SK-N-SH treated with all-trans-retinoic acid at 6 μM for 48 hours (cell line): Measurements from ENCODE around the gene TBX18.

Experiments used
- BACH2 ChIP-seq: fragments of 250-450 bp; sonication (Bioruptor Pico); IDR thresholded peaks from 2 replicates; pipeline ENCODE4 v1.9.0; 2021; ENCODE audit warnings: mild to moderate bottlenecking, borderline replicate concordance
- ESRRG ChIP-seq: fragments of 250-450 bp; sonication (Bioruptor Pico); IDR thresholded peaks from 2 replicates; pipeline ENCODE4 v1.6.1; 2021; ENCODE audit warnings: mild to moderate bottlenecking
- GLIS3 ChIP-seq: fragments of 250-450 bp; sonication (Bioruptor Pico); IDR thresholded peaks from 2 replicates; pipeline ENCODE4 v1.5.0; 2020; ENCODE audit warnings: mild to moderate bottlenecking, moderate library complexity
- OSR1 ChIP-seq: fragments of 250-450 bp; sonication (Bioruptor Pico); IDR thresholded peaks from 2 replicates; pipeline ENCODE4 v1.8.0; 2022; ENCODE audit warnings: moderate library complexity, mild to moderate bottlenecking, inconsistent platforms
- TOX ChIP-seq: fragments of 250-450 bp; sonication (Bioruptor Pico); IDR thresholded peaks from 2 replicates; pipeline ENCODE4 v1.8.0; 2021; ENCODE audit warnings: mild to moderate bottlenecking, moderate library complexity, borderline replicate concordance
- TF ChIP-seq, protein P1 (sequence below): fragments of 250-450 bp; sonication (Bioruptor Pico); IDR thresholded peaks from 2 replicates; pipeline ENCODE4 v1.5.0; 2020; ENCODE audit warnings: mild to moderate bottlenecking, moderate library complexity
- TF ChIP-seq, protein P2 (sequence below): fragments of 250-450 bp; sonication (Bioruptor Pico); IDR thresholded peaks from 2 replicates; pipeline ENCODE4 v1.8.0; 2021; ENCODE audit warnings: low read depth, mild to moderate bottlenecking, moderate library complexity, borderline replicate concordance

GRCh38 chr6:84696166-84696565 is 68.2 kb downstream of the TBX18 start:
- TF ChIP-seq TOX (no peak), ESRRG (CRISPR knock-in tag) (no peak), OSR1 (no peak), GLIS3 (no peak), BACH2 (CRISPR knock-in tag) (no peak)
- TF ChIP-seq, protein P1, sequence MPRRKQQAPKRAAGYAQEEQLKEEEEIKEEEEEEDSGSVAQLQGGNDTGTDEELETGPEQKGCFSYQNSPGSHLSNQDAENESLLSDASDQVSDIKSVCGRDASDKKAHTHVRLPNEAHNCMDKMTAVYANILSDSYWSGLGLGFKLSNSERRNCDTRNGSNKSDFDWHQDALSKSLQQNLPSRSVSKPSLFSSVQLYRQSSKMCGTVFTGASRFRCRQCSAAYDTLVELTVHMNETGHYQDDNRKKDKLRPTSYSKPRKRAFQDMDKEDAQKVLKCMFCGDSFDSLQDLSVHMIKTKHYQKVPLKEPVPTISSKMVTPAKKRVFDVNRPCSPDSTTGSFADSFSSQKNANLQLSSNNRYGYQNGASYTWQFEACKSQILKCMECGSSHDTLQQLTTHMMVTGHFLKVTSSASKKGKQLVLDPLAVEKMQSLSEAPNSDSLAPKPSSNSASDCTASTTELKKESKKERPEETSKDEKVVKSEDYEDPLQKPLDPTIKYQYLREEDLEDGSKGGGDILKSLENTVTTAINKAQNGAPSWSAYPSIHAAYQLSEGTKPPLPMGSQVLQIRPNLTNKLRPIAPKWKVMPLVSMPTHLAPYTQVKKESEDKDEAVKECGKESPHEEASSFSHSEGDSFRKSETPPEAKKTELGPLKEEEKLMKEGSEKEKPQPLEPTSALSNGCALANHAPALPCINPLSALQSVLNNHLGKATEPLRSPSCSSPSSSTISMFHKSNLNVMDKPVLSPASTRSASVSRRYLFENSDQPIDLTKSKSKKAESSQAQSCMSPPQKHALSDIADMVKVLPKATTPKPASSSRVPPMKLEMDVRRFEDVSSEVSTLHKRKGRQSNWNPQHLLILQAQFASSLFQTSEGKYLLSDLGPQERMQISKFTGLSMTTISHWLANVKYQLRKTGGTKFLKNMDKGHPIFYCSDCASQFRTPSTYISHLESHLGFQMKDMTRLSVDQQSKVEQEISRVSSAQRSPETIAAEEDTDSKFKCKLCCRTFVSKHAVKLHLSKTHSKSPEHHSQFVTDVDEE (CRISPR knock-in tag), result no peak
- TF ChIP-seq, protein P2, sequence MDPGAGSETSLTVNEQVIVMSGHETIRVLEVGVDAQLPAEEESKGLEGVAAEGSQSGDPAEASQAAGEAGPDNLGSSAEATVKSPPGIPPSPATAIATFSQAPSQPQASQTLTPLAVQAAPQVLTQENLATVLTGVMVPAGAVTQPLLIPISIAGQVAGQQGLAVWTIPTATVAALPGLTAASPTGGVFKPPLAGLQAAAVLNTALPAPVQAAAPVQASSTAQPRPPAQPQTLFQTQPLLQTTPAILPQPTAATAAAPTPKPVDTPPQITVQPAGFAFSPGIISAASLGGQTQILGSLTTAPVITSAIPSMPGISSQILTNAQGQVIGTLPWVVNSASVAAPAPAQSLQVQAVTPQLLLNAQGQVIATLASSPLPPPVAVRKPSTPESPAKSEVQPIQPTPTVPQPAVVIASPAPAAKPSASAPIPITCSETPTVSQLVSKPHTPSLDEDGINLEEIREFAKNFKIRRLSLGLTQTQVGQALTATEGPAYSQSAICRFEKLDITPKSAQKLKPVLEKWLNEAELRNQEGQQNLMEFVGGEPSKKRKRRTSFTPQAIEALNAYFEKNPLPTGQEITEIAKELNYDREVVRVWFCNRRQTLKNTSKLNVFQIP (CRISPR knock-in tag), result no peak
